ENCODE results near the gene CXXC5. TPM values are rescaled to one million over a fixed set of nuclear protein-coding genes. Genes with fewer than 3 reads are reported as not detected.

CXXC5 gene
- total and polyA plus RNA-seq, 9 of the 15 experiments (the other 6 are each of a cell fraction or from before 2014, with no cell fraction given): 1.9 to 123 (median 45.8) TPM

GRCh38 chr5:139633295-139634027, 14.7 kb upstream of the CXXC5 start (continued):
- TF ChIP-seq ZSCAN32 (CRISPR knock-in tag; IDR thresholded peaks at IDR 0.05) (no peak), TEAD1 (CRISPR knock-in tag; IDR thresholded peaks at IDR 0.05) (no peak), MXI1 (IDR thresholded peaks at IDR 0.05; ENCODE audit: low read depth, low read length) (no peak), TAF15 (IDR thresholded peaks at IDR 0.05; ENCODE audit: low read depth, low read length) (no peak), GATA2 (CRISPR knock-in tag; IDR thresholded peaks at IDR 0.05) (no peak), POLR2AphosphoS2 (IDR thresholded peaks at IDR 0.05; ENCODE audit: low read length) (peak; percentile 97), ERF (CRISPR knock-in tag; IDR thresholded peaks at IDR 0.05) (no peak), ATF2 (CRISPR knock-in tag; IDR thresholded peaks at IDR 0.05) (no peak), HDAC3 (IDR thresholded peaks at IDR 0.05; ENCODE audit: borderline replicate concordance, partially characterized antibody) (no peak), ZNF57 (CRISPR knock-in tag; IDR thresholded peaks at IDR 0.05) (no peak), ATF7 (IDR thresholded peaks at IDR 0.05) (peak; percentile 60; the same call in 1 of the 2 replicates), GABPB1 (CRISPR knock-in tag; IDR thresholded peaks at IDR 0.05) (peak; percentile 34; the same call in 1 of the 2 replicates), ZNF778 (CRISPR knock-in tag; IDR thresholded peaks at IDR 0.05) (no peak), MYBL2 (IDR thresholded peaks at IDR 0.05; ENCODE audit: low read depth) (no peak), MYBL2 (CRISPR knock-in tag; IDR thresholded peaks at IDR 0.05; ENCODE audit: borderline replicate concordance) (no peak), THRA (IDR thresholded peaks at IDR 0.05) (no peak), L3MBTL2 (IDR thresholded peaks at IDR 0.05) (0 out of 2 replicates have a peak, but pooled peaks have one; percentile 20), BRF1 (IDR thresholded peaks at IDR 0.05; ENCODE audit: borderline replicate concordance, extremely low read depth, insufficient read length) (no peak), MAFF (IDR thresholded peaks at IDR 0.05; ENCODE audit: low read length) (no peak), SMARCE1 (IDR thresholded peaks at IDR 0.05) (no peak), RAD21 (CRISPR knock-in tag; conservative IDR thresholded peaks at IDR 0.05 in 1 of 2, IDR thresholded peaks at IDR 0.05 in 1 of 2) (peak; percentile 92 to 95), HINFP (tag; conservative IDR thresholded peaks at IDR 0.05; ENCODE audit: low read depth) (no peak), ZKSCAN1 (IDR thresholded peaks at IDR 0.05; ENCODE audit: low read depth, low read length) (no peak)
- TF ChIP-seq, protein P1, sequence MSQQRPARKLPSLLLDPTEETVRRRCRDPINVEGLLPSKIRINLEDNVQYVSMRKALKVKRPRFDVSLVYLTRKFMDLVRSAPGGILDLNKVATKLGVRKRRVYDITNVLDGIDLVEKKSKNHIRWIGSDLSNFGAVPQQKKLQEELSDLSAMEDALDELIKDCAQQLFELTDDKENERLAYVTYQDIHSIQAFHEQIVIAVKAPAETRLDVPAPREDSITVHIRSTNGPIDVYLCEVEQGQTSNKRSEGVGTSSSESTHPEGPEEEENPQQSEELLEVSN (IDR thresholded peaks at IDR 0.05; ENCODE audit: borderline replicate concordance in 1 of 2, extremely low read depth in 1 of 2, insufficient read depth in 1 of 2, insufficient read length in 1 of 2, low read depth in 1 of 2, low read length in 1 of 2, poor library complexity in 1 of 2, severe bottlenecking in 1 of 2): no peak

Measured in K562 (cell line).